ENCODE data around the gene FGFRL1. TPM values are rescaled to one million over a fixed set of nuclear protein-coding genes. Genes with fewer than 3 reads are reported as not detected.

Gene FGFRL1
- total and polyA plus RNA-seq, 2 of the 13 experiments (the other 11 are each of a cell fraction or from before 2014, with no cell fraction given) = 19.1 to 30.6 TPM

GRCh38 chr4:1010395-1011021, 918 bp upstream of the FGFRL1 start (continued):
- TF ChIP-seq IRF9 (CRISPR knock-in tag; IDR thresholded peaks at IDR 0.05; ENCODE audit: borderline replicate concordance) = peak; percentile 39; the same call in 1 of the 2 replicates
- TF ChIP-seq ZMYM3 (CRISPR knock-in tag; IDR thresholded peaks at IDR 0.05) = 0 out of 2 replicates have a peak, but pooled peaks have one; percentile 25
- TF ChIP-seq ZNF576 (CRISPR knock-in tag; IDR thresholded peaks at IDR 0.05) = no peak
- no peak for TF ChIP-seq TIGD3 (CRISPR knock-in tag; IDR thresholded peaks at IDR 0.05; ENCODE audit: borderline replicate concordance)
- peak; percentile 70; the same call in 1 of the 2 replicates for TF ChIP-seq ARHGAP35 (CRISPR knock-in tag; IDR thresholded peaks at IDR 0.05; ENCODE audit: borderline replicate concordance)
- TF ChIP-seq ZNF224 (CRISPR knock-in tag; IDR thresholded peaks at IDR 0.05) = no peak
- no peak for TF ChIP-seq BCL6 (CRISPR knock-in tag; IDR thresholded peaks at IDR 0.05)
- no peak; the same call in 1 of the 2 replicates for TF ChIP-seq ERF (CRISPR knock-in tag; IDR thresholded peaks at IDR 0.05)
- TF ChIP-seq MIXL1 (CRISPR knock-in tag; IDR thresholded peaks at IDR 0.05) = no peak
- TF ChIP-seq ZNF24 (IDR thresholded peaks at IDR 0.05) = no peak
- TF ChIP-seq ZNF160 (CRISPR knock-in tag; IDR thresholded peaks at IDR 0.05) = 0 out of 2 replicates have a peak, but pooled peaks have one; percentile 16
- no peak for TF ChIP-seq KDM2A (CRISPR knock-in tag; IDR thresholded peaks at IDR 0.05; ENCODE audit: borderline replicate concordance, low read depth)

All from HepG2 (cell line).